GM12864 (cell line): Measurements from ENCODE around the gene HSPB2.
"Not testable (repeated sequence)": the region's sequence is repeated elsewhere in the genome, so short reads cannot be mapped to it uniquely, and the experiment has no call there.

Experiments
- DNase-seq: peaks from one replicate; pipeline ENCODE4 v3.0.0-alpha.2; 2011; ENCODE audit warnings: low read depth
- H3K4me3 ChIP-seq: 2 replicates; pipeline ENCODE4 v1.5.1; 2011; ENCODE audit warnings: mild to moderate bottlenecking, low read depth, low read length, control low read depth
- CTCF ChIP-seq: IDR thresholded peaks from 2 replicates; pipeline ENCODE4 v1.5.1; 2011; ENCODE audit warnings: low read depth, mild to moderate bottlenecking, moderate library complexity, low read length, control low read depth, inconsistent platforms; ENCODE audit errors: missing control alignments

Gene HSPB2

GRCh38 chr11:111878849-111879636, 33.5 kb upstream of the HSPB2 start, which contains the start of the genes CFAP68 and FDXACB1:
Gene CFAP68, plus strand, starts transcription at chr11:111879541. Its CDS starts 20 bp downstream, at chr11:111879561.
Gene FDXACB1, minus strand, starts transcription at chr11:111879165. Its CDS starts 33 bp downstream, at chr11:111879132.
- peak within 1 kb of the TSS; percentile 63 for H3K4me3 ChIP-seq
- DNase-seq = peak; percentile 88
- TF ChIP-seq CTCF = peak; percentile 97

- no peak for TF ChIP-seq CTCF
- no peak for DNase-seq
- peak overlapping the region; percentile 63 for H3K4me3 ChIP-seq
Observed at GRCh38 chr11:111879637-111879960, 32.9 kb upstream of the HSPB2 start.

GRCh38 chr11:111882202-111882601, 30.3 kb upstream of the HSPB2 start:
- no peak for DNase-seq
- no peak overlapping the region for H3K4me3 ChIP-seq
- no peak for TF ChIP-seq CTCF

- not testable (repeated sequence) for DNase-seq, H3K4me3 ChIP-seq
Observed at GRCh38 chr11:111885053-111885452, 27.5 kb upstream of the HSPB2 start.

- TF ChIP-seq CTCF = no peak
- DNase-seq = no peak
- H3K4me3 ChIP-seq = no peak overlapping the region
Observed at GRCh38 chr11:111886032-111886431, 26.5 kb upstream of the HSPB2 start.

- no peak overlapping the region for H3K4me3 ChIP-seq
- TF ChIP-seq CTCF = no peak
- DNase-seq = no peak
Observed at GRCh38 chr11:111886844-111887243, 25.7 kb upstream of the HSPB2 start.

- TF ChIP-seq CTCF = no peak
- H3K4me3 ChIP-seq = no peak overlapping the region
- DNase-seq = no peak
Observed at GRCh38 chr11:111905411-111905810, 7.1 kb upstream of the HSPB2 start.
